GM10248 (cell line): ENCODE data around the gene ZNF79.

Experiments used
- CTCF ChIA-PET: fragments of 300-600 bp; sonication (Branson Sonifier 250); formaldehyde crosslinking; extraction: SDS; loops from one replicate; lab custom pipeline; 2021; ENCODE audit warnings: antibody characterized with exemption; lab: Yijun Ruan, JAX
- POLR2A ChIA-PET: fragments of 350-650 bp; sonication (Branson Sonifier 250); formaldehyde crosslinking; extraction: SDS; loops from one replicate; lab custom pipeline; 2020; ENCODE audit warnings: antibody characterized with exemption; lab: Yijun Ruan, JAX
- DNase-seq: peaks from one replicate; pipeline ENCODE4 v3.0.0; 2012; ENCODE audit errors: extremely low spot score
- TF ChIP-seq, protein P1 (sequence below): IDR thresholded peaks from 2 replicates; pipeline ENCODE4 v1.5.1; 2012; ENCODE audit warnings: mild to moderate bottlenecking, low read depth; ENCODE audit errors: extremely low read depth, missing control alignments, control extremely low read depth

Gene ZNF79

DNA sequence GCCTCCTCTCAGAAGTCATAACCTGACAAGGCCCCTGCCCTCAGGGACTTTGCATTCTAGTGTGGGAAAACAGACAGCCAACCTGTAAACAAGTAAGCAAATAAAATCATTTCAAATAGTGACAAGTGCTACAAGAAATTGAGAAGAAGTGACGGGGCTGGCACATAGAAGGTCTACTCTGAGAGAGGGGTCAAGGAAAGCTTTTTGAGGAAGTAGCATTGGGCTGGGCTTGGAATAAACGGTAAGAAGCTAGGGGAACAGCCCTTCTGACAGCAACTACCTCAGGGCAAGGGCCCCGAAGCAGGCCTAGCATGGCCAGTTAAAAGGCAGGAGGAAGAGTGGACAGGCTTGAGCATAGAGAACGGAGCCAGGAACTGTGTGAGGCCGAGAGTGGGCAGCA lies 32.0 kb upstream of the ZNF79 start:
- ChIA-PET POLR2A (no interaction called here), CTCF (interaction anchor here (1.6 kb wide), 1 partner anchor 15 kb away, joined by 3 read pairs; no protein-coding TSS in a partner anchor)
- TF ChIP-seq, protein P1, sequence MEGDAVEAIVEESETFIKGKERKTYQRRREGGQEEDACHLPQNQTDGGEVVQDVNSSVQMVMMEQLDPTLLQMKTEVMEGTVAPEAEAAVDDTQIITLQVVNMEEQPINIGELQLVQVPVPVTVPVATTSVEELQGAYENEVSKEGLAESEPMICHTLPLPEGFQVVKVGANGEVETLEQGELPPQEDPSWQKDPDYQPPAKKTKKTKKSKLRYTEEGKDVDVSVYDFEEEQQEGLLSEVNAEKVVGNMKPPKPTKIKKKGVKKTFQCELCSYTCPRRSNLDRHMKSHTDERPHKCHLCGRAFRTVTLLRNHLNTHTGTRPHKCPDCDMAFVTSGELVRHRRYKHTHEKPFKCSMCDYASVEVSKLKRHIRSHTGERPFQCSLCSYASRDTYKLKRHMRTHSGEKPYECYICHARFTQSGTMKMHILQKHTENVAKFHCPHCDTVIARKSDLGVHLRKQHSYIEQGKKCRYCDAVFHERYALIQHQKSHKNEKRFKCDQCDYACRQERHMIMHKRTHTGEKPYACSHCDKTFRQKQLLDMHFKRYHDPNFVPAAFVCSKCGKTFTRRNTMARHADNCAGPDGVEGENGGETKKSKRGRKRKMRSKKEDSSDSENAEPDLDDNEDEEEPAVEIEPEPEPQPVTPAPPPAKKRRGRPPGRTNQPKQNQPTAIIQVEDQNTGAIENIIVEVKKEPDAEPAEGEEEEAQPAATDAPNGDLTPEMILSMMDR = no peak
- no peak for DNase-seq

DNA sequence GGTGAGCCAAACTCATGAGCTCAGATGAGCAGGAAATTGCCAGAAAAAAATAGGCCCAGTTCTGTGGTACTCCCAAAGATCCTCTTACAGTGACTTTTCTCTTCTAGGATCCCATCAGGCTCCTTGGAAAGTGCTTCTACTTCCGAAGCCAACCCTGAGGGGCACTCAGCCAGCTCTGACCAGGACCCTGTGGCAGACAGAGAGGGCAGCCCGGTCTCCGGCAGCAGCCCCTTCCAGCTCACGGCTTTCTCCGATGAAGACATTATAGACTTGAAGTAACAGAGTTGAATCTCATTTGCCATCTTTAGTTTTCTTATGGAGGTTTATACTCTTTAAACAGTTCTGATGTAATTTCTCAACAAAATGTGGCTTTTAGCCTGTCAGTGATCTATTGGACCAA lies 31.2 kb upstream of the ZNF79 start:
- POLR2A ChIA-PET = no interaction called here
- TF ChIP-seq, protein P1 = no peak
- no peak for DNase-seq
- CTCF ChIA-PET = interaction anchor here (1.4 to 1.6 kb wide), 2 partner anchors 14 to 96 kb away, joined by 3 read pairs; no protein-coding TSS in a partner anchor

DNA sequence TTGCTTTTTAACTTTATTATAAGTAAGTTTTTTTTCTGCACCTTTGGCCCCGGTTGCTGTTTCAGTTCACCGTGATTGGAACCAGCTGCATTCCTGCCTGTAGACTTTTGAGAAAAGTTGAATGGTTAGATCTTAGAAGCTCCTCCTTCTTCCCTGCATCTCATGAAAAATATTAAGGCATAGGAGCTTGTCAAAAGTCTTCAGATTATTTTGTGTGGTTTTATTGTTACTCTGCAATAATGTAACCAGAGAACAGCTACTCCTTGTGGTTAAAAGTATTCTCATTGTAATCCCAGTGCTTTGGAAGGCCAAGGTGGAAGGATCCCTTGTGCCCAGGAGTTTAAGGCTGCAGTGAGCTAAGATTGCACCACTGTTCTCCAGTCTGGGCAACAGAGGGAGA lies 30.5 kb upstream of the ZNF79 start:
- POLR2A ChIA-PET = no interaction called here

DNA sequence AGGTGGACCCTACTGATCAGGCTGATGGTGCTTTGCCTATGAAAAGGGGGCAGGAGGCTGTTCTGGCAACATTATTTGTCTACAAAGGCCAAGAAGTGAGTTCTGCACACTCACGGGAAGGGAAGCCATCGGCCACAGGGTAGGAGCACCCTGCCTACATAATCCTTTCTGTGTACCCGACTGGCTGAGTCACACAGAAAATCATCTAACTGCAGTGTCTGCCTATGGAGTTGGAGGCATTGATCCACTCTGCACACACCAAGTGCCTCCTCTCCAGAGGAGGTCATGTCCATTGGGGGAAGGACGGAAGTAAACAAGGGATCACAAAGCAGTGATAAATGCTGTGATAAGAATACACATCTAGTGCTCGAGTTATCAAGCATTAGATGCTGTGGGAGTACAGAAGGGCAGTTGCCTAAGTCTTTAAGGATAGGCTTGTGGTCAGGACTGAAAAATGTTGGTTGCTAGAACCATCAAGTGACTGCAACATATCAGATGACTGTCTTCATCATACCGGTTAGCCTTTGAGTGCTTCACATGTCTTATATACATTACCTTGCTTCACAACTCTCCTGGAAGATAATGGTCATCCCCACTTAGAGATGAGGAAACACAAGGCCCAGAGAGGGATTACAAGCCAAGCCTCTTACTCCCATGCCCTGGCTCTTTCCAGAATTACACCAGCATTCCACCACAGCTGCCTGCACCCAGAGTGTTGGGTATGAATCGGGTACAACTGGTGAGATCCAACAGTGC lies 28.5 kb upstream of the ZNF79 start:
- DNase-seq = no peak
- TF ChIP-seq, protein P1 = no peak
- POLR2A ChIA-PET = interaction anchor here (1.2 kb wide), 1 partner anchor 151 kb away, joined by 3 read pairs; no protein-coding TSS in a partner anchor
- CTCF ChIA-PET = interaction anchor here (1.2 to 2.2 kb wide), 2 partner anchors 7 to 171 kb away, joined by 3 to 12 read pairs; no protein-coding TSS in a partner anchor

More for the DNA sequence above, 30.5 kb upstream of the ZNF79 start:
- TF ChIP-seq, protein P1 = no peak
- DNase-seq = no peak
- CTCF ChIA-PET = interaction anchor here (1.4 kb wide), 1 partner anchor 97 kb away, joined by 3 read pairs; no protein-coding TSS in a partner anchor

DNA sequence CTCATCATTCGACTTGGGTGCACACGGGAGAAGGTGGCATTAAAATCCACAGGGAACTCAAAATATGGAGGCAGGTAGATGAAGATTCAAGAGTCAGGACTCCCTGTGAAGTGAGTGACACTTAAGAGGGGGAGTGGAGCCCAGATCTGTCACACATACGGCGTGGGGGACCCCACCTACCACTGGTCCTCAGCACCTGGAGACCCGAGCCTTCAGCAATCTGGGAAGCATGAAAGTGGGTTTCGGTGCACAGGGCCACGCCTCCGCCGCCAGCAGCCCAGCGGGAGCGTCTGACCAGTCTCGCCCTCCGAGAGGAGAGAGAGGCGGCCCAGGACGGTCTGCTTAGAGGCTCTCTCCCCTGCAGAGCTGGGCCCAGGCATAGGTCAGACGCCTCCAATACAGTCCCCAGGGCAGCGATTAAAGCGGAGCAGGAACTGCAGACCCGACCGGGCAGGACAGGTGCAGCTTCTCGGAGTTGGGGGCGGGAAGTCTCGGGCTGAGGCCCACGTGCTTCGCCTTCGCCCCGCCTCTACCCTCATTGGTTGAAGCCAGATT lies 27.9 kb upstream of the ZNF79 start:
- no peak for DNase-seq
- TF ChIP-seq, protein P1 = no peak
- ChIA-PET POLR2A (interaction anchor here (0.7 to 1.6 kb wide), 7 partner anchors 28 to 221 kb away, joined by 3 to 22 read pairs (median 3); partner anchors contain the start of genes LRSAM1, RPL12 and ZNF79), CTCF (interaction anchor here (0.8 to 2.2 kb wide), 12 partner anchors 8 to 459 kb away, joined by 3 to 12 read pairs (median 3); no protein-coding TSS in a partner anchor)
